A549 treated with Hydrocortisone at 1 μM for 4 hours (cell line): ENCODE results near the gene INSIG1. TPM values are rescaled to one million over a fixed set of nuclear protein-coding genes. Genes with fewer than 3 reads are reported as not detected.

Experiments
- total RNA-seq: library from RNA; stranded (reverse); fragments of 200-300 nt; extraction: Qiagen RNA extraction; gene quantifications from 5 replicates; pipeline ENCODE4 v1.2.3, GENCODE V29; 2022

The INSIG1 gene
- total RNA-seq, result 14.0 to 16.9 TPM (median 14.8 TPM) in 5 replicates

DNA sequence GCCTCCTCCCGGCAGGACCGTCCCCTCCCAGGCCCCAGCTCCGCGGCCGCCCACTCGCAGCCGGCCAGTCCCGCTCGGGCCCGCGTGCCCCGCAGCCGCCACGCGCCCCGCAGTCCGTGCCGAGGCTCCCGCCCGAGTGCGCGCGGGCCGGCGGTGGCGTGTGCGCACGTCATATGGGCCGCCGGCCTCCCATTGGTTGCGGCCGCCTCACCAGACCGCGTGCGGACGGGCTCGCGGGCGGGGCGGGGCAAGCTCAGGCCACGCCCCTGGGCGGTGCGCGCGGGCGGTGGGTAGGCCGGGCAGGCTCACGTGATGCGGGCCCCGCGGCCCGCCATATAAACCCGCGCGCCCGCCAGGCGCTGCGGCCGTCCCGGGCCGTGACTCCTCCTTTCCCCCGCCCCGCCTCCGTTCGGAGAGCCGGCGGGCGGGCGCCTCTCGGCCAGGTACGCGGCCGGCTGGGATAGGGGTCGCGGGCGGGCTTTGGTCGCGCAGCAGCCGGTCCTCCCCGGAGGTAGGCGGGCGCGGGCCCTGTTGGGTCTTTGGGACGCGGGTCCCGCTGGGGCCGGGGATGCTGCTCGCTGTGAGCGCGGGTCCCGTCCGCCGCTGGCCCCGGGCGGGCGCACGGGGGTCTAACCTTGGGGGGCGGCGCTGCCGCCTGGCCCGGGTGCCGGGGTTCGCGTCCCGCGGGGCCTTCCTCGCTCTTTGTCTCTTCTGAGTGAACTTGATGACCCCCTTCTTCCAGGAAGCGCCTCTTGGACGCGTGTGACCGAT is at the start of gene INSIG1:
INSIG1 (plus strand) TSS at position 362 of the 771 bp plus-strand sequence; CDS start at position 770, 408 bp downstream.

Other genes starting within 250 kb of the INSIG1 start
- gene HTR5A, start 227.6 kb upstream of the INSIG1 start, total RNA-seq, result not detected in 5 replicates
- gene EN2, start 160.3 kb downstream of the INSIG1 start, total RNA-seq, result 0.68 to 0.97 TPM (median 0.83 TPM) in 5 replicates
- gene CNPY1, start 248.7 kb downstream of the INSIG1 start, total RNA-seq, result not detected in 5 replicates